SK-N-MC (cell line): Measurements from ENCODE around the gene OPA3.

Experiments
- EZH2 ChIP-seq: fragments of 200-600 bp; sonication (generic); IDR thresholded peaks from one replicate; pipeline ENCODE4 v1.6.1; 2017; ENCODE audit warnings: antibody characterized with exemption
- POLR2AphosphoS5 ChIP-seq: IDR thresholded peaks from 2 replicates; pipeline ENCODE4 v1.6.1; 2012; ENCODE audit warnings: mild to moderate bottlenecking, low read depth, low read length, borderline replicate concordance

DNA sequence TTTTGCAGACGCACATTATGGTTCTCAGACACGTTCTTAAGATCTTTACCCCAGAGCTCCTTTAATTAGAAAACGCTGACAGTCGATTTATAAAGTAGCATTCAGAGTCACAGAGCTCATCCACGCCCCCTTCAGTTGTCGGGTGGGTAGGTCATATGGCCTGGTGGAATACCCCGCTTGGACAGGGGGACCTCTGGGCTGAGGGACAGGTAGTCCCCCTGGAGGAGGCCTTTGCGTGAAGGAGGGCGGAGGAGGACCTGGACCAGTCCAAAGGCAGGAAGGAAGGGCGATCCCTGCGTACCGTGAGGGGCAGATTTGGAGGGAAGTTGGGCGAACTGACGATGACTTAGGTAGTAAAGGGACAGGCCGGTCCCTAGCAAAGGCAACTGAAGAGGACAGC lies 56.9 kb downstream of the OPA3 start:
- TF ChIP-seq POLR2AphosphoS5: no peak
- TF ChIP-seq EZH2: no peak
